ENCODE data around the gene TMEM72.
A peak's percentile ranks its signal among the peaks of the same experiment; 100 is the strongest.

TMEM72 gene

DNA sequence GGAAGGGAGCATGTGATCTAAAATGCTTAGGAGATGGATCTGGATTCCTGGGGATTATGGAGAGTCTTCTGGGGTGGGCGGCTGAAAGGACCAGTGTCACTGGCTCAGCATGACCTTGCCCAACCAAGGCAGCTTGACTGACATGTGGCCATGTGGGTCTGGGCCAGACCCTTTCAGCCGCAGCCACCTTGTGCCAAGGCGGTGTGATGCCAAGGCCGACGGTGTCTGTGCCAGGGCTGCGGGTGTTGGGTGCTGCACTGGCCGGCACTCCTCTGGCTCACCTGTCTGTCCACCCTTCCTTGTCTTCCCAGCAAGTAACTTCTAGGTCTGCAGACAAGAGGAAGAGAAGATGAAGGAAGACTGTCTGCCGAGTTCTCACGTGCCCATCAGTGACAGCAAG, 58.7 kb downstream of the TMEM72 start:
- no peak for DNase-seq

DNA sequence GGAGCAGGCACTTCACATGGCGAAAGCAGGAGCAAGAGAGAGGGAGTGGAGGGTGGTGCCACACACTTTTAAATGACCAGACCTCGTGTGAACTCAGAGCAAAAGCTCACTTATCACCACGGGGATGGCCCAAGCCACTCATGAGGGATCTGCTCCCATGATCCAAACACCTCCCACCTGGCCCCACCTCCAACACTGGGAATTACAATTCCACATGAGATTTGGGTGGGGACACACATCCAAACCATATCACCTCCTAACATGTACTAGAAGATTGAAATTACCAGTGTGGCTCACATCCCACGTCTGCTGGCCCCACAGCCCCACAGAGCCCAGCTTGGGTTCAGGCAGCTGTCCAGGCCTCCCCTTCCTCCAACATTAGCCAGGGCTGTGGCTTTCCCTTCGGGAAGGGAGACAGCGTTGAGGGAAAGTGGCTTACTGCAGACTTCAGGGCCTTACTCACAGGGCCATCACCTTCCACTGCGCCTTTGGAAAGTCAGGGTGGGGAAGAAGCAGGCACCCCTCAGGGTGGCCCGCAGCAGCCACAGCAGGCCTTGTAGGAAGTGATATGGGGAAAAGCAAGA, 59.8 kb downstream of the TMEM72 start:
- no peak for DNase-seq

DNA sequence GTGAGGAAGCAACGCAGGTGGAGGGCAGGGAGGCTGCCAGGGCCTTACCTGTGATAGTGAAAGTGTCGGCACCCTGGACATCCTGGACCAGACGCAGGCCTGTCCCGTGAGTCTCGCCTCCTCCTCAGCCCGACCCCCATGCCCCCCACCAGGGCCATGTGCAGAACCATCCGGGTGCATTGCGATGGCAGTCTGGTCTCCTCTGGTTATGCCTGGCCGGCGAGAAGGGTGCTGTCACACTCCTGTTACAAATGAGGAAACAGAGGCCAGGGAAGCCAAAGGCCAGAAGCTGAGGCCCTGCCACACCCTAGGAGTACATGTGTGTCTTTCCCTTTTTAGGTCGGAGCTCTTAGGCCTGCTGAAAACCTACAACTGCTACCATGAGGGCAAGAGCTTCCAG, 60.3 kb downstream of the TMEM72 start:
- no peak for DNase-seq

DNA sequence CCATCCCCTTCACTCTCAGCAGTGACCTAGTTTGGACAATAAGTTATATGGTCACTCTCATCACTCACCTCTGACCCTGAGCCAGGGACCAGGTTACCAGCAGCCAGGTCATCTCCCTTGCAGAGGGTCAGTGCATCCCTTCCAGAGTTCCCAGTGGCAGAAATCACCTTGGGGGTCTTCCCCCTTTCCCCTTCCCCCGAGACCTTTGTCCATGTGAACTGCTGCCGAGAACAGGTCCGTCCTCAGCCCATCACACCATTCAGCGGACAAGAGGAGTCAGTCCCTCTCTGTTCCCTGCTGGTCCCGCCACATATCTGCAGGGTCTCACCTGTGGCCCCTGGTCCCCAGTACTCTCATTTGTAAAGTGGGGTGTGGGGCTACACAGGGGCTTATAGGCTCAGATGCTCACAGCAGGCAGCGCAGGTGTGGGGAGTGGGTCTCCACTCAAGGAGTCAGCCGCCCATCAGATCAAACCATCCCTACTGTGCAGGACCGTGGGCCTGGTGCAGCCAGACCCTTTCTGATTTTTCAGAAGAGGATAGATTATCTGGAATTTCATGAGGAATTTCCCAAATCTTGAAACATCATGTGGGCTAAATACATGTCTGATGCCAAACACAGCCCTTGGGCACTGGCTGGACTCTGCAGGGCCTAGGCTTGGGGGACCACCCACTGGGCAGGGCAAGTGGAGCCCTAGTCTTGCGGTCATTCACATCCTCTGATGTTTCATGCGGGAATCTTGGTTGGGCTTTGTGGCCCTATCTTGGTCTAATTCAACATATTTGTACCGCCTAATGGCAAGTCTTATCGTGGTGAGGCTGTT, 61.0 kb downstream of the TMEM72 start:
- no peak for DNase-seq

DNA sequence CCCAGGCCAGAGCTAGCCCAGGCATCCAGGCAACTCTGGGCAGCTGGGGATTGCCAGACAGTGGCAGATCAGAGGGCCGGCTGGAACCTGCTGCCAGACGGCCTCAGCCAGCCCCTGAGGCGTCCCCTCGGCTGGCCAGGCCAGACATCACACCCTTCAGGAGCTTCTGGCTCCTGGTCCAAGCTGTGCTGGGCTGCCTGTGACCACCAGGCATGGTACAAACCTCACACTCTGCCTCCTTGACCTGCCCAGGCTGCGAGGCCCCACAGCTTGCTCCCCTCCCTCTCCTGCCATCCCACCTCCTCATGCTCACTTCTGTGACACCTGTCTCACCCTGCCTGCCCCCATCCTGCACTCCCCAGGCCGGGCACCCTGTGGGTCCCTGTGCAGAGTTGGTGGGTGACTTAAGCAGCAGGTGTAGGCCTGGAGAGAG, 61.8 kb downstream of the TMEM72 start:
- no peak for DNase-seq

DNA sequence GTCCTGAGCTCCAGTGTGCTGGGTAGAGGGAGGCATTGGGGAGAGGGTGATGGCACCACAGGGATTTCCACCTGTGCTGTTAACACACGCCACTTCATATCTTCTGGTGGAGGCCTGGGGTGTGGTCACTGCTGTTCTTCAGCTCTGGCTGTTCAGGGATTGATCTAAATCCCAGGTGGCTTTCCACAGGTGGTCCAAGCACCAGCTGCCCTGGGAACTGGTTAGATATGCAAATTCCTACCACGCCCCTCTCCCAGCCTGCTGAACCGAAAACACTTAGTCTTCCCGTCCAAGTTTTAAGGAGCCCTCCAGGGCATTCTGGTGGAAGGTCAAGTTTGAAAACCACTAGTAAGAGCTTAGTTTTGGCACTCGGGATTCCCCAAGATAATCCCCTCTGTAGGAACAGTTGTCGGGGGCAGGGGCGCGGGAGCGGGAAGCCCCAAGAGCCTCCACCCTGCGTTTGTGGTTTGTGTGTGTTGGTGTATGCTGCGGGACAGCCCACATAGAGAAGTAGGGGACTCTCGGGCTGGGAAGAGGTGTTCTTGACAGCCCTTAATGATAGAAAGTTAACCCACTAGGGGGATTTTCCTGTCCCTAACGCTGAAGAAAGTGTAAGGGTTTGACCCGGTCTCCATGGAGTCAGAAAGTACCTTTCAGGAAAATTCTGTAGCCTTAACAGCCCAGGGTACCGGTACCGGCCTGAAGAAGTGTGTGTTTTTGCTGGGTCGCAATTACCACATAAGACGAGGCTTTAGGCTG, 62.4 kb downstream of the TMEM72 start:
- DNase-seq: no peak

DNA sequence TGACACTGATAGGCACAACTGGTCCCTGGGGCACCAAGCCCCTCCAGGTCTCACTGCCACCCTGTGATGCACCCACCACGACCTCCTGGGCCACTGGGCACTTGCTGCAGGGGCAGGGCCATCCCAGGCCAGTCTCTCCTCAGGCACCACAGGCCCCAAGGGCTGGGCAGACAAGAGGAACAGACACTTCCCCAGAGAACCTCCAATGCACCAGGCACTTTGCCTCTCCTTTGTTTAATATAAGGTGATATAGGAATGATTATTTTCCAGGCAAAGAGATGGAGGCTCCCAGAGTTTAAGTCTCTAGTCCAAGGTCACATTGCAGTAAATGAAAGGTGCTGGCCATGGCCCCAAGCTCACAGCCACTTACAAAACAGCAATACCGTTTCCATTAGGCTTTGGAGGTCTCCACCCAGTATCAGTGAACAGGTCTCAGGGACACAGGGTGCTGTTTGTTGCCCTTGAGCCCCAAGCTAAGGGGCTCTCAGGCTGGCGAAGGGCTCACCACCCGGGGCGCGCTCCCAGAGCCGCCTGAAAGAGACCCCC, 63.0 kb downstream of the TMEM72 start:
- DNase-seq: no peak

DNA sequence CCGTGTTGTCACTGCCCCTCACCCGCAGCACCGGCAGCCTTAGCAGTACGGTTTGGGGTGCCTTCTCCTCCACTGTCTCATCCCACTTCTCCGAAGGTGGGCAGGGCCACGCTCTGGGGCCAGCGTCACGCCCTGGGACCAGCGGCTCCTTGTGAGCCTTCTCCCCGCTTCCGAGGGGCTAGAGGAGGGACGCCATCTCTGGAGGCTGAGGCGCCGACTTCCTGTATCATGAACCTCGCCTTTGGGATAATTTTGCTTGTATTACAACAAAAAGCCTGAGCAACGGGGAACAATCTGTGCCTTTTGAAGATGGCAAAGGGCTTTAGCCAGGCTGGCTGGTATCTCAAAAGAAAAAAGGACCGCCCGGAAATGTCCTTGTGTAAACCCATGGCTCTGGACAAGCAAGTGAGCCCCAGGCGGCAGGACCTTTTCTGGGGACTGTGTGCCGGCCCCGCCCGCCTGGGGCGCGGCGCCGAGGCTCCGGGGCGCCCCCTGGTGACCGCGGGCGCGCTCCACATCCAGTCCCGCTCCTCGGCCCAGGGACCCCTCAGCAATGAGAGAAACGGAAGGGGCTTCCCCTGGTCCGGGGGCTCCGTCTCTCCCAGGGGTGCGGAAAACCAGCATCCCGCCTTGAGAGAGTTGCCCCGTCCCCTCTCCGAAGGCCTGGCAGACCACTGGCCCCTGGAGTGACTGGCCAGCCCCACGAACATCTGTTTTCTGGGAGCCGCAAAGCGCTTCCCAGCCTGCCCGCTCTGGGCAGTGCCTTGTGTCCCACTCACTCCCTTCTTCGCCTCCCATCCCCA, 63.7 kb downstream of the TMEM72 start:
- DNase-seq: peak; percentile 16 to 24

DNA sequence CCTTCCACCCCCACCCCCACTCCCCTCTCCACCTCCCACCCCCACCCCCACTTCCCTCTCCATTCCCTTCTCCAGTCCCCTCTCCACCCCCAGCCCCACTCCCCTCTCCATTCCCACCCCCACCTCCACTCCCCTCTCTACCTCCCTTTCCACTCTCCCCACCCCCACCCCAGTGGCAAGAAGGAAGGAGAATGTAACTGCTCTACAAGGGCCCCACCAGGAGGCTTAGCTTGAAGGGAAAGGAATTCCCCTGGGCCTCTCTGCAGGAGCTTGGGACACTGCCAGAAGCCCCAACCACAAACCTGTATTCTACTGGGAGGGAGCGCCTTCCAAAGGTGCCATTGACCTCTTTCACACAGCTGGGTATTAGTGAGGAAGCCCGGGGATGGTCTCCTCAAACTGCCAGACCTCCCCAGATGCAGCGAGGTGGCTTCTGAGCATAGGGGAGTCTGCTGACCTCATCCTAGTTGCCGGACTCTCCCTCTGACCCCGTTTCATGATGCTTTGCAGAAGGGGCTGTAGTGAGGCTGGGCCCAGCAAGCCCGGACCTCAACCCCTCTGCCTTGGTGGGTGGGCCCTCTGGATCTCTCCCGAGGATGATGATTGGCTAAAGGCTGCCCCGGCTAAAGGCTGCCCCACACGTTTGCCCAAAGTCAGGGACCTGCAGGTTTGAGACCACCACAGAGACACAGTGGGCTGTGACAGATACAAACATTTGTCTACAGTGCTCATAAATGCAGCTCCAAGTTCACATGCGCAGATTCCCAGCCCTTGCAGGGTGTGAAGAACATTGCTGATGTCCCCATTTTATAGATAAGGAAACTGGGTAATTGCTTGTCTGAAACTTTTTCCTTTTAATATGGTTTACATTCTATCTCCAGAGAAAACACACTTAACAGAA, 64.5 kb downstream of the TMEM72 start:
- DNase-seq: no peak

DNA sequence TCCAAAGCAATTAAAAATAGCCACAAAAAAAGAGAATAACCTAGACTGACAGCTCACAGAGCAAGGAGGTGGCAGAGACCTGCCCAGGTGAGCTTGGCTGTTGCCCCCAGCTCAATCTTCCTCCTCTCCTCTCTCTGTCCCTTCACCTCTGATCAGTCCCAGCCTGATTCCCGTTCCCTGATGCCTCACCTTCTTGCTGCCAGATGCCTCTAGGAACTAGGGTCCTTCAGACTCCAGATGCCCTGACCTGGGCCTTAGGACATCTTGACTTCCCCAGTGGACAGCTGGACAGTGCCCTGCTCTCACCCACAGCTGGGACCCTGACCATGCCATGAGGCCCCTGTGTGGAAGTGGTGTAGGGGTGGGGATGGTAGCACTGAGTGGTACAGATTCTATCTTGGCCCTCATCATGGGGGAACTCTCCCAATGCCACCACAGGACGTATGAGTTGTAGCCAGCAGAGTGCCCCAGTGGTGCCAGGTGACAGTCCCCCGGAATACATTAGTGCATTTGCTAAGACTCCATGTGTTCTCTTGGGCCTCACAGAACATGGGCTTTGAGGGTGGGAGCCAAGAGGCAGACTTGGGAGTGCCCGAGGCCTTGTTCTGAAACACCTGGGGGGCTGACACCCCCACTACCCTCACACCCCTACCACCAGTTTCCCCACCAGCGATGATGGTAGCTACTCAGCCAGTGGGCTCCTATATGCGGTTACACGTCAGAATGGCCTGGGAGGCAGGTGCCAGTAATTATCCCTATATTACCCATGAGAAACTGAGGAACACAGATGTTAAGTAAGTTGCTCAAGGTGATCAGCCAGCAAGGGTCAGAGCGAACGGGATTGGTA, 65.4 kb downstream of the TMEM72 start:
- DNase-seq: no peak

DNA sequence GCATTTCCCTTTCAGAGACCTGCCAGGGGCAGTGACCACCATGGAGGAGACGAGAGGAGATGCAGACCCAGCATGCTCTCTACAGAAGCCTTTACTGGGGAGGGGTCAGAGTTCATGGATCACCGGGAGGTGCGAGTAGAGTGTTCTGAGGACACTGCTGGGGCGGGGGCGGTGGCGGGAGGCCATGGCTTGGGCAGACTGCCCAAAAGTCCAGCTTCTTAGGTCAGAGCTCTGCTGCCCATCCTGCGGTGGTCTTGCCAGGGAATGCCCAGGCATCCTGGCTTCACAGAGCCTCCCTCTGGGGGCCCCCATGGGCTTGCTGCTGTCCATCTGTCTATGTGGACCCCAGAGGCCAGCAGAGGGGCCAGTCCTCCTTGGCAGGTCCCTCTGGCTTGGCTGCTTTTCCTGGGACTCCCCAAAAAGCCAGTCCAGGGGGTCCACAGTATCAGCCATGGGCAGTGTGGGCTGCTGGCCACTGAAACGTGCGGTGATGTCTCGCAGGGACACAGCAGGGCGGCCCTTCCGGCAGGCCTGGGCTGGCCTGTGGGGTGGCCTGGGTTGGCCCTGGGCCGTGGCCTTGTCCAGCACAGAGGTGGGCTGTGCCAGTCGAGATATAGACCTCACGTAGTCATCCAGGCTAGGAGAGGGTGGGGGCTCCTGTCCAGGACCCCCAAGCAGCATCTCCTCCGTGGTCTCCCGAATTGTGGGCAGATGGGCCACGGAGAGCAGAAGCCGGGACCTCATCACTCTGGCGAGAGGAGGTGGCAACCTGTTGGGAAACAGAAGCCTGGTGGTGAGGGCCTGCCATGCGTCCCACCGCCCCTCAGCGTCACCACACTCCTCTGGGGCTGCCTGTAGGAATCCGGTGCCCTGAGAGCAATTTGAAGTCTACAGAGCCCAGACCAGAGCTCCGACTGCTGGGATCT, 66.4 kb downstream of the TMEM72 start:
- DNase-seq: no peak

DNA sequence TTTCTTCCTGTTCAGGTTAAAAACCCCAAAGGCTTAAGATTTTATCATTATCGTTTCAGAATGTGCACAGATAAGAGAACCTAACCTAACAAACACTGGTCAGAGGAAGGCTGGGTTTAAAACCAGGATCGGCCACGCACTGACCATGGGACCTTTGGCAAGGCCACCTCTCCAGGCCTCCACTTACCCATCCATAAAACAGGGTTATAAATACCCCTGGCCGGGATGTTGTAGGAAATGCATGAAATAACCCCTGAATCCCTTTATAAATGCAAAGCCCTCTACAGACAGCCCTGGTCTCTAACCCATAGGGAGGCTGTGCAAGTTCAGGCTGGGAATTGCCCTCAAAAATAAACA, 67.1 kb downstream of the TMEM72 start:
- no peak for DNase-seq

DNA sequence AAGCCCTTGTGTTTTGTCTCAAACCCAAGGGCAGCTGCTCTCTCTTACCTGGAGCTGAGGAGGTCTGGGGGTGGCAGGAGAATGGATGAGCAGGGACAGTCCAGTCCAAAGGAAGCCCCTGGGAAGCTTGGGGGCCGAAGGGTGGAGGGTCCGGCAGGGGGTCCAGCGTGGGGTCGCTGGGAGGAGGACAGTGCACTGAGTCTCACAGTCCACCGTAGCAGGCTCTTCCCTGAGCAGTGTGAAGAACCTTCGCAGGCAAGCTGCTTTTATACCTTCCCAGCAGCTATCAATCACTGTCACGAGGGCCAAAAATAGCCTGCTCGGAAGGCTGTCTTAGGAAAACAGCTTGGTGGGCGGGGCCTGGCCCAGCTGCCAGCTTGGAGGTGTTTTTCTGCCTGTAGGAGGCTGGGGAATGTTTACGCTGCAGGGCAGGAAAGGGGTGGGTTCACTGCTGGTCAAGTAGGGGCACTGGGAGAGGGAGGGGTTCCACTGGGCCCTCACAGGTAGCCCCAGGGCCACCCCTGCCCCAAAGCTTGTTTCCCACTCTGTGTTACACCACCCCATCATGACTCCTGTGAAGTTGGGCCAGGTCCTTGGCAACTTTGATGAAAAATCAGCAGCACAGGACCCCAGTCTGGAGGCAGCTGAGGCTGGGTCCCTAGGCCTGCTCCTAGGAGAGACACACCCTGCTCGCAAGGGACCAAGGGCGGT, 67.6 kb downstream of the TMEM72 start, which contains the start of gene DEPP1:
Gene DEPP1 (minus strand): TSS at position 240 of the 711 bp plus-strand sequence. CDS start 779 bp downstream, outside the sequence.
- DNase-seq: peak; percentile 67 to 84

DNA sequence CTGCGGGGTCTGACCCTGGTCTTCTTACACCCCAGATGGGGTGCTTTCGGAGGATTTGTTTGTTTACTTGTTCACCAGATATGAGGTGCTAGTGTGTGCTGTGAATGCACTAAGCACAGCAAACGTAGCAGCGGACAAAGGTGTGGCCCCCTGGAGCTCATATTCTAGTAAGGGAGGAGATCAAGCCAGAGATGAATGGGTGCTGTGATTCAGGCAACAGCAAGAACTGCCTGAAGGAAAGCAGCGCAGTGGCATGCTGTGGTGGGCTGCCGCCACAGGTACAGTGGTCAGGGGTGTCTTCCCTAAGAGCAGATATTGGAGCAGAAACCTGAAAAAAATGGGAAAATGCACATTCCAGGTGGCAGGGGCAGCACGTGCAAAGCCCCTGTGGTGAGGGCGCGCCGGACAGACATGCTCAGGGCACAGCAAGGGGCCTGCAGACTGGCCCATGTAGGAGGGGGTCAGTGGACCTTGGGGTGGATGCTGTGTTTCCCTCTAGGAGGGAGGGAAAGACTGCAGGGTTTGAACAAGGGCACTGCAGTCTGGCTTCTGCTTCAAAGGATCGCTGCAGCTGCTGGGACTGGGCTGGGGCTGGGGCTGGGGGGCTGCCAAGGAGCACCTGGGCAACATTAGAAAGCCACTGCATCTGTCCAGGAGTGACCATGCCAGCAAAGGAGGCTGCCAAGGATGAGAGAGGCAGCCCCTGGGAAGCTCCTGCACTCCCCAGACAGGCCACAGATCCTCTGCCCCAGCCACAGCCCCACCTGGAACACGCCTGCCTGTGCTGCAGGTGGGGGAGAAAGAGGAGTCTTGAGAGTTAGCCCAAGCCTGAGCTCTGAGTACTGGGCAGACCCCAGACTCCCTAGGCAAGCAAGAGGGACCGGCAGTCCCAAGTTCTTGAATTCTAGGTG, 68.4 kb downstream of the TMEM72 start:
- no peak for DNase-seq

DNA sequence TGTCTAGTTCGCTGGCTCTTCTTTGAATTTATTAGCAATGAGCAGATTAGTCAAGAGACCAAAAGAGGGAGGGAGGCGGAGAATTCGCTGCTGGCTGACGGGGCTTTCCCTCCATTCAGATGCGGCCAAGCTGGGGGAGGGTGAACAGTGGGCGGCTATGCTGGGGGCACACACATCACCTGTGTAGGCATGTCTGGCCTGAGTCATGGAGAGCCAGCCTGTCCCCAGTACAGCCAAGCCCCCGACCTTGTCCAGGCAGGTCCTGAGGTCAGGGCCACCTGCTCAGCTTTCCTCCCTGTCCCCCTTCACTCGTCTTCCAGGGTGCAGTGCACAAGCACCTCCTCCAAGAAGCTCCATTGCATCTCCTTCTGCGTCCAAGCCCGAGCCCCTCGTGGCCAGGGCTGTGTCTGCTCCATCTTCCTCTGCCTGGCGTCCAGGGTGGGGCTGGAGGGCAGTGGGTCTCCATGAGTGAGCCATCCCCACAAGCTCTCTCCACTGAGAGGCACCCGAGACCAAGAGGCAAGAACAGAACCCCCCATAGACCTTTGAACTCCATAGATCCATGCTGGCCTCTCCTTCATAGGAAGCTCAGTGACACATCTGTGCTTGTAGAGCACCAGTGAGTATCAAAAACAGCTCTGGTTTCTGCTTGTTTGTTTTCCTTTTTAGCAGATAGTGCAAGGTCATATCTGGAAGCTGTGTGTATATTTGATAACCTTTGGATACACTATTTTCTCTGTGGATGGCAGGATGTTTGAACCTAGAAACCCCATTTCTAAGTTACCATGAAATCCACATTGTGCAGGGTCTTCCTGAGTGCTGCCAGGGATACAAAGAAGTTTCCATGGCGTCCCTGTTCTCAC, 69.4 kb downstream of the TMEM72 start:
- no peak for DNase-seq

Measured in SHP77 (cell line).